Measurements from ENCODE around the gene RELN.

- TF ChIP-seq CTCF (IDR thresholded peaks at IDR 0.05) (no peak), ZFX (IDR thresholded peaks at IDR 0.05; ENCODE audit: borderline replicate concordance) (no peak)
Observed at GRCh38 chr7:103811290-103811689, 178.2 kb downstream of the RELN start.

Data from 22Rv1 (cell line).